NB4 (cell line): Measurements from ENCODE around the gene NSD1.

Experiments
- CTCF ChIP-seq: IDR thresholded peaks from one replicate; pipeline ENCODE4 v1.5.1; 2012; ENCODE audit warnings: low read depth, low read length
- POLR2A ChIP-seq: IDR thresholded peaks from 2 replicates; pipeline ENCODE4 v1.6.1; 2011; ENCODE audit warnings: mild to moderate bottlenecking; ENCODE audit not compliant: insufficient read length; ENCODE audit errors: extremely low read depth

GRCh38 chr5:177112589-177113220, 20.9 kb upstream of the NSD1 start:
- TF ChIP-seq CTCF (no peak), POLR2A (no peak)
